ENCODE measurements around the gene STAT5A.
"Not testable (repeated sequence)": the region's sequence is repeated elsewhere in the genome, so short reads cannot be mapped to it uniquely, and the experiment has no call there.

STAT5A gene

DNA sequence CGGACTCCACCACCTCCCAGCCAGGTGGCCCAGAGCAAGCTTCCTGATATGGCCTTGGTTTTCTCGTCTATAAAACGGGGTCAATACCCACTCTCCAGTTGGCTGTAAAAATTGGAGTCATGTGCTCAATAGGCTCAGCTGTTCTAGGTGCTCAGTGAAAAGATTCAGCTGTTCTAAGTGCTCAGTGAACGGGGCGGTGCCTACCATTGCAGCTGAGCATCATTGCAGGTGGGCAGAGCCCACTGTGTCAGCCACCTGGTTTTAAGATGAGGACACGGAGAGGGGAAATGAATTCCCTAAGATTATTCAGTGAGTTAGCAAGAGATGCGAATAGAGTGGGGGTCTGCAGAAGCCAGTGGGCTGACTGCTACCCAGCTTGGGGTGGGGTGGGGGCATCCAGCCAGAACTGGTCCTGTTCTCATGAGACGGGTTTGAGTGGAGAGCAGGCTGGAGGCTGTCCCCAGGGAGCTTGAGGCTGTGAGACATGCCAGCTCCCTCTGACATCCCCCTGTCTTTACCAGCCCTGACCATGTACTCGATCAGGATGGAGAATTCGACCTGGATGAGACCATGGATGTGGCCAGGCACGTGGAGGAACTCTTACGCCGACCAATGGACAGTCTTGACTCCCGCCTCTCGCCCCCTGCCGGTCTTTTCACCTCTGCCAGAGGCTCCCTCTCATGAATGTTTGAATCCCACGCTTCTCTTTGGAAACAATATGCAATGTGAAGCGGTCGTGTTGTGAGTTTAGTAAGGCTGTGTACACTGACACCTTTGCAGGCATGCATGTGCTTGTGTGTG, 21.9 kb downstream of the STAT5A start:
- DNase-seq, result no peak

DNA sequence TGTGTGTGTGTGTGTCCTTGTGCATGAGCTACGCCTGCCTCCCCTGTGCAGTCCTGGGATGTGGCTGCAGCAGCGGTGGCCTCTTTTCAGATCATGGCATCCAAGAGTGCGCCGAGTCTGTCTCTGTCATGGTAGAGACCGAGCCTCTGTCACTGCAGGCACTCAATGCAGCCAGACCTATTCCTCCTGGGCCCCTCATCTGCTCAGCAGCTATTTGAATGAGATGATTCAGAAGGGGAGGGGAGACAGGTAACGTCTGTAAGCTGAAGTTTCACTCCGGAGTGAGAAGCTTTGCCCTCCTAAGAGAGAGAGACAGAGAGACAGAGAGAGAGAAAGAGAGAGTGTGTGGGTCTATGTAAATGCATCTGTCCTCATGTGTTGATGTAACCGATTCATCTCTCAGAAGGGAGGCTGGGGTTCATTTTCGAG, 22.5 kb downstream of the STAT5A start:
- peak; percentile 25 for DNase-seq

DNA sequence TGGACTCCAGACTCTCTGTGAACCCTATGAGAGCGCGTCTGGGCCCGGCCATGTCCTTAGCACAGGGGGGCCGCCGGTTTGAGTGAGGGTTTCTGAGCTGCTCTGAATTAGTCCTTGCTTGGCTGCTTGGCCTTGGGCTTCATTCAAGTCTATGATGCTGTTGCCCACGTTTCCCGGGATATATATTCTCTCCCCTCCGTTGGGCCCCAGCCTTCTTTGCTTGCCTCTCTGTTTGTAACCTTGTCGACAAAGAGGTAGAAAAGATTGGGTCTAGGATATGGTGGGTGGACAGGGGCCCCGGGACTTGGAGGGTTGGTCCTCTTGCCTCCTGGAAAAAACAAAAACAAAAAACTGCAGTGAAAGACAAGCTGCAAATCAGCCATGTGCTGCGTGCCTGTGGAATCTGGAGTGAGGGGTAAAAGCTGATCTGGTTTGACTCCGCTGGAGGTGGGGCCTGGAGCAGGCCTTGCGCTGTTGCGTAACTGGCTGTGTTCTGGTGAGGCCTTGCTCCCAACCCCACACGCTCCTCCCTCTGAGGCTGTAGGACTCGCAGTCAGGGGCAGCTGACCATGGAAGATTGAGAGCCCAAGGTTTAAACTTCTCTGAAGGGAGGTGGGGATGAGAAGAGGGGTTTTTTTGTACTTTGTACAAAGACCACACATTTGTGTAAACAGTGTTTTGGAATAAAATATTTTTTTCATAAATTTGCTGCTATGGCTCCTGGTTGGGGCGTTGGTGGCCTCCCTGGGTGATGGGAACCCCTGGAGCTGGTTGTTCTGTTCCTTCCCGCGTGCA, 23.1 kb downstream of the STAT5A start:
- DNase-seq, result no peak

DNA sequence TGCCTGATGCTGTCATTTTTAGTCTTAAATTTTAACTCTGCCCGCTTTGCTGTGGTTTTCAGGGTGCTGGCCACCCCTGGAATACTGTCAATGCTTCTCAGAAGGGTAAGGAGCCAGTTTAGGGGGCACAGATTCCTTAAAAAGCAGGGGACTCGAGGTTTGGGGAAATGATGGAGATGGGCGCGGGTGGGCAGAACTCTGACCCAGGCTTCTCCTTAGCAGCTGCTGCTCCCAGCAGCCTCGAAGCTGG, 23.7 kb downstream of the STAT5A start:
- no peak for DNase-seq

DNA sequence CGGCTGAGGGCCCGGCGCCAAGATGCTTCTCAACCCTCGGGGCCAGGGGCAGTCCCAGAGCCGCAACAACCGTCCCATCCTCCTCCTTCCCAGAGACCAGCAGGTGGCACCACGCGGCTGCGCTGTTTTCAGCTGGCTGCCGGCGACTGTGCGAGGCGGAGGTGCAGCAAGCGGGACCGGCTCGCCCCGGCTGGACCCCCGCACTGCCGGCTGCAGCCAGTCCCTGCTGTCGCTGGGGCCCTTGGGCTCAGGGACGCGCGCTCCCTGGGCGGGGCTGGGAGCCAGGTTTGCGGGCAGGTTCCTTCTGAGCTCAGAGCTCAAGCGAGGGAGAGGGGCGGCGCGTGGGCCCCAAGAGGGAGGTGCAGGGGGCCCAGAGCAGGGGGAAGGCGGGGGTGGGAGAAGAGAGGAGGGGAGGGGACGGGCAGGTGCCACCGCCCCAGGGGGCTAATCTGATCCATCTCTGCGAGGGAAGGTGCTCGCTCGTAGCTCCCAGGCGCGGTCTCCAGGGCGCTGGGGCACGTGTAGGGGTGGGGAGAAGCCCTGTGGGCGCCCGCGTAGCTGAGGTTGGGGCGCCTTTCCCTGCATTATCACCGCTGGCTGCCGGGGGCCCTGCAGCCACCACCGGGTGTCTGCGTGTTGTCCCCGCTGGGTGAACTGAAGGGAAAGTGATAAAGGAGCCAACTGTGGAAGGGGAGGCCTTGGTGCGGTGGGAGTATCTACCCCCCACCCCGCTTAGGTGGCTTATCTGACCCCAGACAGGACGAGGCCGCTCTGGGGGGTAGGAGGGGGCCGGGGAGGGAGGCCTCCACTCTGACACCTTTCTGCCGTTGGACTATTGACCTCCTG, 24.2 kb downstream of the STAT5A start:
- peak; percentile 83 for DNase-seq

DNA sequence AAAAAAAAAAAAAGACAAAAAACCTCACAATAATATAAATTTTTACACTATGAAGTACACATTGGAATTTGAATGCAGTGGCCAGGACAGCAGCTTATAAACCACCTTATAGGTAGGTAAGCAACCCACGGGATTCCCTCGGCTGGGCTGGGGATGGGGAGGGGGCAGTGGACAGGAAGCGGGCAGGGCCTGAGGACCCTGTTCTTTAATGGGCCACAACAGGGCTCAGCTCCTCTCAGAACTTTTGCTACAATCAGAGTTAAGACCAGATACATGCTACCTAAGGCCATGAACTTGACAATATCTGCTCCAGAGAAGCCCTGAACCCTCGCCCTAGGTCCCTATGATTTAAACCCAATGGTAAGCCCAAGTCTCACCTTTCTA, 25.1 kb downstream of the STAT5A start:
- DNase-seq, result no peak

DNA sequence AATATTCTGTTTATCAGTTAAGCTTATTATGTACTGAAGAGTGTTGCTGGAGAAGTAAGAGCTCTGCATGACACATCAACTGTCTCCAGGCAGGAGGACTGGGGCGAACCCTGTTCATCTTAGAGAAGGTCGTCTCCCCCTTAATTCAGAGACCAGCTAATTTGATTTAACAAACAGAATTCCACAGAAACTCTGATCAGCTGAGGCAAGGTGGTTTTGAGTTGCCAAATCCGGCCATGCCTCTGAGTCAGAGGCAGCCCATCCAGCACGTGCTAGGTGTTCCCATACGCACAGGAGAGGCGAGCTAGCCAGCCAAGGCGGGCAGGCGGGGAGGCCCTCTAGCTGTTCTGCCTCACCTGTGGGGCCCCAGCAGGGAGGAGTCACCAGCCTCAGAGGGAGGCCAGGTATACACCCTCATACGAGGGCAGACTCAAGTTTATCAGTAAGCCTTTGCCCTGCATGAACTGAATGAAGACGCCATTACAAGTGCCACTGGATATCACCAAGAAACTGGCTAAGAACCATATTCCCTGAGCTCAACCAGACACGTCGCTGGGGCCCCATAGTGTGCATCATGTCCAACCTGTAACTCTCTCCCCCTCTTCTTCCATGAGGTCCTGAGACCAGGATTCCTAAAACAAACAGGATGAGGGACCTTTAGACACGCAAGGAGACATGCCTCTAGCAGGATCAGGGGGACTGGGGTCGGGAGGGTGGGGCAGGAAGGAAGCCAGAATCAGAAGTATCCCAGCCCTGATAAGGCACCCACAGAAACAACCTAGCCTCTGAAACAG, 25.7 kb downstream of the STAT5A start:
- DNase-seq, result peak; percentile 60

DNA sequence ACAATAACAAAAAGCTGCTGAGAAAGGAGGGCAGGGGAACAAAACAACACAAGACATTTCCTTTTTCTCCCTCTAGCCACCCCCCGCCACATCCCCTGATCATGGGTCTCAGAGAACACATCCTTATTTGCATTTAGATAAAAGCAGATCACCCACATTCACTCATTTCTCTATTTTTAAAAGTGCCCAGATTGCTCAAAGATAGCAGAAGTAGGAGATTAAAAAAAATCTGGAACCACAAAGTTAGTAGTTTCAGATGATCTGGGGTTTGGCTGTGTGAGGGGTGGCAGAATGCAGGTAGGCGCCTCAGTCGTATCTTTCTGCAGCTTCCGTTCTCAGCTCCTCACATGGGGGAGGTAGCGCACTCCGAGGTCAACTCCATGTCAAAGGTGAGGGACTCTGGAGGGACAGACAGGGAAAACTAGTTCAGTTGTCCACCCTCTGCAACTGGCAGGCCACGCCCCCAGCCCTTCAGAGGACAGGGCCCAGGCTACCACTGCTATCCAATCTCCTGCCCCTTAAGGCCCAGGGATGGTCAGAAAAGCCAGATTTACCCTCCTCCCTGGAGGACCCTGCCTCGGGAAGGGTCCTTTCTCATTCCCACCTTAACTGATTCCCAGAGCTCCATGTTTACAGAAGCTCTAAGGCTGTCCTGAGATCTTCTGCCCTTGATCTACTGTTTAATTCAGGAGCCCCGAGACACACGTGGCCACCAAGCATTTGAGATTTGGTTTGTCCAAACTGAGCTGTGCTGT, 27.3 kb downstream of the STAT5A start:
- DNase-seq, result peak; percentile 52

DNA sequence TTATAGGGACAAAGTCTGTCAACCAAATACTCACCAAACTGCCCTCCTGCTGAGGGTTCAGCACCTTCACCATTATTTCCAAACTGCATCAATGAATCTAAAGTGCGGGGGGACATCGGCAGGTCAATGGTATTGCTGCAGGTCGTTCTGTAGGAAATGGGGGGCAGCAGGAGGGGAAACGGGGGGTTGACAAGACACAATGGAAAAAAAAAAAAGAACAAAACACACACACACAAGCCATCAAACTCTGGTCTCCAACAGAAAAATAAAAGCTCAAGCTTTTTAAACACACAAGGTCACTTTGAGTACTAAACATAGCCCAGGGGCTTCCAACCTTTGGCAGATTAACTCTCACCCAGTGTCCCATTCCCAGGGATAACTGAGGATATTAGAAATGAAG, 28.5 kb downstream of the STAT5A start:
- no peak for DNase-seq

DNA sequence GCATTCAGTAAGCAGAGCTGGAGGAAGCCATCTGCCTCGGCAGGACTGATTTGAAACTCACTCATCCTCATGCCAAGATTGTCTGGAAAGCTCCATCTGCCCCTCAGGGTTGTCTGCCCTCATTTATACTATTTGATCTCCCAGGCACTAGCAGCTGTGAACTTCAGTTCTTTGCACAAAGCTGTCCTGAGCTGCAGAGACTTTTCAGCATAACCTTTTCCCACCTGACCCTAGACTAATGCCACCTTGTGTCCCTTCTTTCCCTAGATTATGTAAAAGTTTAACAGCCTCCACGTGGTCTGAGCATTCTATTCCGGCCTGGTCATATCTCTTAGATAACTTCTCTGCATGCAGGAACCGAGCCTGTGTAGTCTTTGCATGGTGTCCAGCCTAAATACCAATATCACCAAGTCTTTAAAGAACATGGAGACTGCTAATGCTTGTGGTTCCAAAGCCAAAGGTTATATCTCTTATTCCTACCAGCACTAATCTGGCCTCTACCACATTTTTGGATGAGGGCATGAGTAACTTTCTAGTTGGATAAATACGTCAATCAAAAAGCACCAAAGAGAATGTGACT, 29.1 kb downstream of the STAT5A start:
- no peak for DNase-seq

DNA sequence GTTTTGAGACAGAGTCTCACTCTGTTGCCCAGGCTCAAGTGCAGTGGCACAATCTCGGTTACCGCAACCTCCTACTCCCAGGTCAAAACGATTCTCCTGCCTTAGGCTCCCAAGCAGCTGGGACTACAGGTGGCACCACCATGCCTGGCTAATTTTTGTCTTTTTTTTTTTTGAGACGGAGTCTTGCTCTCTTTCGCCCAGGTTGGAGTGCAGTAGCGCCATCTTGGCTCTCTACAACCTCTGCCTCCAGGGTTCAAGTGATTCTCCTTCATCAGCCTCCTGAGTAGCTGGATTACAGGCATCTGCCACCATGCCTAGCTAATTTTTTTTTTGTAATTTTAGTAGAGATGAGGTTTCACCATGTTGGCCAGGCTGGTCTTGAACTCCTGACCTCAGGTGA, 29.7 kb downstream of the STAT5A start:
- not testable (repeated sequence) for DNase-seq

DNA sequence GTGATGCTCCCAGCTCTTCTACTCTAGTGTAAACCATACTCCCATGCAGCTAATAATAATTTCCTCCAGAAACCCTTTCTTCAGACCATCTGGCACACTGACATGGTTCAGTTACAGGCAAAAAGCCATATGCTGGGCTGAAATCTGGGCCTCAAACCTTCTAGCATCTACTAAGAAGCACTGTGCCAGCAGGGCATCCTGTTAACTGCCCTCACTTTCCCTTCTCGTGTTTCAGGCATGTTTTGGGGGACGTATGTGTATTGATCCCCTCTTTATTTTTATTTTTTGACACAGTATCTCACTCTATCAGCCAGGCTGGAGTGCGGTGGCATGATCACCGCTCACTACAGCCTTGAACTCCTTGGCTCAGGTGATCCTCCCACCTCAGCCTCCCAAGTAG, 33.3 kb downstream of the STAT5A start:
- DNase-seq, result no peak

DNA sequence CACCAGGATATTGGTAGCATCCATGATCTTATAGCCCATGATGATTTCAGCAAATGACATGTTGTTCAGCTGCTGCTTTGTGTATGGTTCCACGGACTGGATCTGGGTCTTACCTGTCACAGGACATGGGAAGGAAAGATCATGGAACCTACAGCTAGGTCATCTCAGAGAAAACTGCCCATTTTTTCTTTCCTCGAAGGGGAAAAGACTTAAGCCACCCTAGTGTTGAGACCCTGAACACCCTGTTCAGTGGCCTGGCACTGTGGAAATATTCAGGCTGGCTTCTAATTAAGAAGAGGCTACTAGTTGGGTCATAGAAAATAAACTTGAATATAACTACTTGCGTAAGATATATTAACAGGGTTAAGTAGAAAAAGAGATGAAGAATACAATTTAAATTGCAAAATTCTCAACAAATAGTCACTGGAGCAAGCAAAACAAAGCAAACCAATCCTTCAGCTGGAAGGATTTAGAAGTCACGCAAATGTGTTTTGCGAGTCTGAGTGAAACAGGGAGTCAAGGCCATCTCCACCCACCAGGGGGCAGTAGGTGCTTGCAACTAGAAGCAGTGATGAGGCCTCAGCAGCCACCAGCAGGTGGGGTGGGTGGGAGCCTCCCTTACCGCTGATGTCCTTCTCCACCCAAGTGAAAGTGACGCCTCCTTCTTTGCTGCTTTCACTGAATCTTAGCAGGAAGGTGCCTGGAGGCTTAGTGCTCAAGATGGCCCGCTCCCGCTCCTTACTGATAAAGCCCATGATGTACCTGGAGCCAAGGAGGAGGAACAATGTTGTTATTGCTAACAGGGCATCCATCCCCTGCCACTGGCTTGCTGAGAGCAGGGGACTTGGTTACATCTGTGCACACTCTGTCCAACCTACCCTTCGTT, 34.3 kb downstream of the STAT5A start:
- DNase-seq, result peak; percentile 98

DNA sequence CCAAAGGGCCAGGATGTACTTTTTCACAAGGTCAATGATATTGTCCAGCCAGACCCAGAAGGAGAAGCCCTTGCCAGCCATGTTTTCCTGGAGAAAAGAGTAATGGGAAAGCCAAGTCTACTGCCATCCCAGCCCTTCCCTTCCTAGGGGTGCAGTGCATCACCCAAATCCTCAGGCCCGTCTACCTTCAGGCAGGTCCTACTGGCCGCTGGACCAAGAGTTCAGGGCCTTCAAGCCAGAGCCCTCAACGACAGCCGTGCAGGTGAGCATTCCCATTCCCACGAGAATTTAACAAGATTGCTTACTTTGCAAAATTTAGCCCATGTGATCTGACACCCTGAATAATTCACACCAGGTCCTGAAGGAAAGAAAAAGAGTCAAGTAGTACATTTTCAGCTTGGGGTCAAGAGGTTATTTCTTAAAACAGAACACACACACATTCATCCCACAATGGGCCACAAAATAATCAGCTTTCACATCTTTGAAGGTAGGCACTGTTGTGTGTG, 35.0 kb downstream of the STAT5A start:
- DNase-seq, result no peak

DNA sequence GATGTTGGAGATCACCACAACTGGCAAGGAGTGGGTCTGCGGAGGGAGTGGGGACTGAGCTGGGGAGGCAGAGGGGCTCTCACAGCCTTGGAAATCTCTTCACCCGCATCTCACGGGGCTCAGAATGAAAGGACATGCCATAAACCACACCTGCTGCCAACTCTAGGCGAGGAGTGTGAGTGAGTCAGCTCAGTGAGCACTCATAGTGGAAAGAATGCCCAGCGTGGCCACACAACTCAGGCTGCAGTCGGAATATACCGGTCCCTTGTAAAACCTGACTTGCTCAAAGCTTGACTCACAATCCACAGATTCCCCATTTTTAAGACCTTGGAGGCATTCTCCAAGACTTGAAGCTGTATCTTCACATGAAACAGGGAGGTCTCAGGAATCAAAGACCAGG, 36.7 kb downstream of the STAT5A start:
- DNase-seq, result no peak

DNA sequence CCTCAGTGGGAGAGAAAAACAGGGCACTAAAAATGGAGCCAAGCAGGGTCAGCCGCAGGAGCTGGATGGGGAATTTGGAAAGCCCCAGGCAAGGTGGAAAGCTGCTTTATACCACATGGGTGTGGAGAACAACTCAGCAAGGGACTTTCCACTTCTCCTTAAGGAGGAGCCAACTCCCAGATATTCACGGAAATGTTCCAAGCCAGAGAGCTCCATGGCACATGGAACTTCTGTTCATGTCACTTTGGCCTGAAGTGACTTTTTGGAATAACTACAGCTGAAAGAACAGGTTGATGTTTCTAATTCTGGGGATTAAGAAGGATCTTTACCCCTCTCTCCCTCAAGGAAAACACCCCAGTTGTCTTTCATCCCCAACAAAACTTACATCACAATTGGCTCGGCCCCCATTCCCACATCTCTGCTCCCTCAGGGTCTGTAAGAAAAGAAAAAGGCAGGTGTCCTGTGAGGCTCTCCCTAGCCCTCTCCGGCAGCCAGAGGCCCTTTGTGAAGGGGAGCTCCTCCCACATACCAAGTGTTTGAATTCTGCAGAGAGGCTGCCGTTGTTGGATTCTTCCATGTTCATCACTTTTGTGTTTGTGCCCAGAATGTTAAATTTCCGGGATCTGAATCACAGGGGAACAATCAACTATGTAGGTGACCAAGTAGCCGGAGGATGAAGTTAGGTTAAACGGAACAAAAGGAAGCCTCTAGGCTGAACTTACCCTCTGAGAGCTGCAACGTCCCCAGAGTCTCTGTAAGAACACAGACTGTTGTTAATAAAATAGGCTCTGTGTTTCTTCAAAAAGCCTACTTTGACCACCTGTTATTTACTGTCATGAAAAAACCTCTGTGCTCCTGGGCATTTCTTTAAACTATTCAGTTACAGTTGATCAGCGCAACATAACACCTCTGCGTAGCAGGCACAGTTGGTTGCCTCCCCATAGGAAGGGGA, 41.0 kb downstream of the STAT5A start:
- no peak for DNase-seq

DNA sequence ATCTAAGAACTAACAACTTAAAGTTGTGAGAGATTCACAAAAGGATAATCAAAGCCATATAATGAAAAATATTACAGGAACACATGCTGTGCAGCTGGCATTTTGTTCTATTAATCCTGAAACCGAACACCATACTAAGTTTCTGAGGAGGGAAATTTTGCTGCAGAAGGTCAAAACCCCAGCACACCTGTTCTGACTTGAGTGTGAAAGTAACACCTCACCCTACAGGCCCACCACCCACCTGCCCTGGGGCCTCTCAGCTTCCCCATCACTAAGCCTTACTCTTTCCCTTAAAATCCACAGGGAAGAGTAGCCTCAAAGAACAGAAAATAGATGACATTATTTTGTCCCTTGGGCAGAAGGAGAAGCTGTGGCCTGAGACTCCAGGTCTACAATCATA, 44.8 kb downstream of the STAT5A start:
- DNase-seq, result no peak

DNA sequence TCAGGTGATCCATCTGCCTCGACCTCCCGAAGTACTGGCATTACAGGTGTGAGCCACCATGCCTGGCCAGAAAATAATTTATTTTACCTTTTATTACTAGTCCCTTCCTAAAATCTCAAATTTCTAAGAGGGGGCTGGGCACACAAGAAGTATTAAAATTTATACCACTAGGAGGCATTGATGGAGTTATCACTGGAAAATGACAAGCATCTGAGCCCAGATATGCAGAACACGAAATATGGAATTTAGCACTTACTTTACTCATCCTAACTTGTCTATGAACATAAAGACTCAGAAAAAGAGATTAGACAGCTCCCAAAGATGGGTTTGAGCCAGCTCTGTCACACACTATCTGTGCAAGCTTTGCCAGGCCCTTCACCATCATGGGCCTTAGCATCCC, 46.4 kb downstream of the STAT5A start:
- no peak for DNase-seq

DNA sequence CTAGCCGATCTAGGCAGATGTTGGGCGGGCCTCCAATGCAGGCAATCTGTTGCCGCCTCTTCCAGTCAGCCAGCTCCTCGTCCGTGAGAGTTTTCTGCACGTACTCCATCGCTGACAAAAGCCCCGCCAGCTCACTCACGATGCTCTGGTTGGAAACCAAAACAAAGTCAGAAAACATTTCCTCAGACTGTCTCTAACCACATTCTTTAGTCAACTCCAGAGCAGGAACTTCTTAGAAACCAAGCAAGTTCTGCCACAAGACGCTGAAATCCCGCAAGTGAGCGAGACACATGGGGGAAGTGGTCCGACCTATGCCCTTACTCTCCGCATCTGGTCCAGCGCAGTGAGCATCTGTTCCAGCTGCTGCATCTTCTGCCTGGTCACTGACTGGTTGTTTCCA, 49.1 kb downstream of the STAT5A start:
- peak; percentile 82 for DNase-seq

Measured in CD4-positive, alpha-beta T cell treated with Interleukin-6 for 4 hours (primary cell).